OCI-M2 (cell line): Measurements from ENCODE around the gene RNU6-9.
A peak's percentile ranks its signal among the peaks of the same experiment; 100 is the strongest.
"Not testable (repeated sequence)": the region's sequence is repeated elsewhere in the genome, so short reads cannot be mapped to it uniquely, and the experiment has no call there.

ENCODE experiments used
- DNase-seq: peaks from one replicate; lab custom pipeline; 2025; ENCODE audit not compliant: unreplicated experiment; lab: John Stamatoyannopoulos, UW

RNU6-9 gene

DNA sequence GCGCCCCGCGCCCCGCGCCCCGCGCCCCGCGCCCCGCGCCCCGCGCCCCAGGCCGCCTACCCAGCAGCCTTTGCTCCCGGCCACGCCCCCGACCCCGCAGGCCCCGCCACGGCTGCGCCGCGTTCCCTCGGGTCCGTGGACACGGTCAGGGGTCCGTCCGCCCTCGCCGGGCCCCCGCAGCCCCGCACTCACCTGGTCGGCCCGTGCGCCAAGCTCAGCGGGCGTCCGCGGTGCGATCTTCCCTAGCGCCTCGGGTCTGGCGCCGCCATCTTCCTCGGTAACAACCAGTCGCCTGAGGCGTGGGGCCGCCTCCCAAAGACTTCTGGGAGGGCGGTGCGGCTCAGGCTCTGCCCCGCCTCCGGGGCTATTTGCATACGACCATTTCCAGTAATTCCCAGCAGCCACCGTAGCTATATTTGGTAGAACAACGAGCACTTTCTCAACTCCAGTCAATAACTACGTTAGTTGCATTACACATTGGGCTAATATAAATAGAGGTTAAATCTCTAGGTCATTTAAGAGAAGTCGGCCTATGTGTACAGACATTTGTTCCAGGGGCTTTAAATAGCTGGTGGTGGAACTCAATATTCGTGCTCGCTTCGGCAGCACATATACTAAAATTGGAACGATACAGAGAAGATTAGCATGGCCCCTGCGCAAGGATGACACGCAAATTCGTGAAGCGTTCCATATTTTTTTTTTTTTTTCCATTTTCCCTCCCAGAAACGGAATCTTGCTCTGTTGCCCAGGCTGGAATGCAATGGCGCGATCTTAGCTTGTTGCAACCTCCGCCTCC lies at the start of gene RNU6-9, which contains the start of gene MED16:
RNU6-9 (plus strand) TSS at position 591 of the 796 bp plus-strand sequence.
MED16 (minus strand) TSS at position 294 of the 796 bp plus-strand sequence. CDS start 2,056 bp downstream, outside the sequence.
- DNase-seq = peak; percentile 66

DNA sequence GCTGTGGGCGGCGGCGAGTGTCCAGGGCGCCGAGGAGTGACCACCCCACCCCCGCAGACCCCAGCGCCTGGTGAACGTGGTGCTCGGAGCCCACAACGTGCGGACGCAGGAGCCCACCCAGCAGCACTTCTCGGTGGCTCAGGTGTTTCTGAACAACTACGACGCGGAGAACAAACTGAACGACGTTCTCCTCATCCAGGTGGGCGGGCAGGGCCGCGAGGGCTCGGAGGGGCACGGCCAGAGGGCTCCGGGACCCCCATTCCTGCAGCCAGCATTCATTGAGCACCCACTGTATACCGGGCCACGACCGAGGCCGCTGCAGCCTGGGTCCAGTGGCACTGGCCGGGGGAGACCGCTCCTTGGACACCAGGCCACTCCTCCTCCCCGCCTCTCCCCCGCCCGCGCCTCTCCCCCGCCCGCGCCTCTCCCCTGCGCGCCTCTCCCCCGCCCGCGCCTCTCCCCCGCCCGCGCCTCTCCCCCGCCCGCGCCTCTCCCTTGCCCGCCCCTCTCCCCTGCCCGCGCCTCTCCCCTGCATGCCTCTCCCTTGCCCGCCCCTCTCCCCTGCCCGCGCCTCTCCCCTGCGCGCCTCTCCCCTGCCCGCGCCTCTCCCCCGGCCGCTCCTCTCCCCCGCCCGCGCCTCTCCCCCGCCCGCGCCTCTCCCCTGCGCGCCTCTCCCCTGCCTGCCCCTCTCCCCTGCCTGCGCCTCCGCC lies 49.3 kb upstream of the RNU6-9 start:
- DNase-seq = no peak

GRCh38 chr19:844546-844971 lies 48.7 kb upstream of the RNU6-9 start:
- DNase-seq = no peak

- no peak for DNase-seq
Measured at GRCh38 chr19:845707-846521, 47.4 kb upstream of the RNU6-9 start.

- no peak for DNase-seq
Measured at GRCh38 chr19:848386-848921, 44.8 kb upstream of the RNU6-9 start.

GRCh38 chr19:849195-849594 lies 44.1 kb upstream of the RNU6-9 start:
- DNase-seq = not testable (repeated sequence)

- no peak for DNase-seq
Measured at GRCh38 chr19:850221-850978, 42.9 kb upstream of the RNU6-9 start.

DNA sequence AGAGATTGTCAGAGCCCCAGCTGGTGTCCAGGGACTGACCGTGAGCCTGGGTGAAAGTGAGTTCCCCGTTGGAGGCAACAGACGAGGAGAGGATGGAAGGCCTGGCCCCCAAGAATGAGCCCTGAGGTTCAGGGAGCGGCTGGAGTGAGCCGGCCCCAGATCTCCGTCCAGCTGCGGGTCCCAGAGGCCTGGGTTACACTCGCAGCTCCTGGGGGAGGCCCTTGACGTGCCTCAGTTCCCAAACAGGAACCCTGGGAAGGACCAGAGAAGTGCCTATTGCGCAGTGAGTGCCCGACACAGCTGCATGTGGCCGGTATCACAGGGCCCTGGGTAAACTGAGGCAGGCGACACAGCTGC lies 42.3 kb upstream of the RNU6-9 start:
- DNase-seq = no peak

- DNase-seq = no peak
Measured at GRCh38 chr19:852136-853013, 40.9 kb upstream of the RNU6-9 start, which contains the start of gene ELANE. TSS of gene ELANE (plus strand) at chr19:852303. CDS start at chr19:852329, 26 bp downstream.

DNA sequence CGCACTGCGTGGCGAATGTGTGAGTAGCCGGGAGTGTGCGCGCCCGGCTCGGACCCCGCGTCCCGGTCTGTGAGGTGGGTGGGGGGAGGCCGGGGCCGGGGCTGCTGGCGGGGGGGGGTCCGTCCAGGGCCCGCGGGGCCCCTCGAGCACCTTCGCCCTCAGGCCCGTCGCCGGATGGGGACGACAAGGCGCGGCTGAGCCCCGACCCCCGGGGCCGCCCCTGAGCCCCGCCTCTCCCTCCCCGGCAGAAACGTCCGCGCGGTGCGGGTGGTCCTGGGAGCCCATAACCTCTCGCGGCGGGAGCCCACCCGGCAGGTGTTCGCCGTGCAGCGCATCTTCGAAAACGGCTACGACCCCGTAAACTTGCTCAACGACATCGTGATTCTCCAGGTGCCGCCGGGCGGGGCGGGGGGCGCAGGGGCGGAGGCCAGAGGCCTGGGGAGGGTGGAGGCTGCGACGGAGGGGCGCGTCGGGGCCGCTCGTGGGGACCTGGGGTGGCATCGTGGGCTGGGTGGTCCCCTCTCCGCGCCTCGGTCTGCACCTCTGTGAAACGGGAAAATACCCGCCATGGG lies 40.2 kb upstream of the RNU6-9 start:
- DNase-seq = no peak

- not testable (repeated sequence) for DNase-seq
Measured at GRCh38 chr19:853614-854220, 39.6 kb upstream of the RNU6-9 start.

DNA sequence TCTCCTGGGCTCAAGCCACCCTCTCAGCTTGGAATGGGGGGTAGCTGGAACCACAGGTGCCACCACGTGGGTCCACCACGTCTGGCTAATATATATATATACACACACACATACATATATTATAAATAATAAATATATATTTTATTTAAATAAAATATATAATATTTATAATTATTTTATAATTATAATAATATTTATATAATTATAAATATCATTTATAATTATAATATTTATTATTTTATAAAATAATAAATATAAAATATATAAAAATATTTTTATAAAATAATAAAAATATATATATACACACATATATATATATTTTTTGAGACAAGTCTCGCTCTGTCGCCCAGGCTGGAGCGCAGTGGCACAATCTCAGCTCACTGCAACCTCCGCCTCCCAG lies 38.7 kb upstream of the RNU6-9 start:
- DNase-seq = no peak

GRCh38 chr19:855142-855541 lies 38.1 kb upstream of the RNU6-9 start:
- DNase-seq = no peak

DNA sequence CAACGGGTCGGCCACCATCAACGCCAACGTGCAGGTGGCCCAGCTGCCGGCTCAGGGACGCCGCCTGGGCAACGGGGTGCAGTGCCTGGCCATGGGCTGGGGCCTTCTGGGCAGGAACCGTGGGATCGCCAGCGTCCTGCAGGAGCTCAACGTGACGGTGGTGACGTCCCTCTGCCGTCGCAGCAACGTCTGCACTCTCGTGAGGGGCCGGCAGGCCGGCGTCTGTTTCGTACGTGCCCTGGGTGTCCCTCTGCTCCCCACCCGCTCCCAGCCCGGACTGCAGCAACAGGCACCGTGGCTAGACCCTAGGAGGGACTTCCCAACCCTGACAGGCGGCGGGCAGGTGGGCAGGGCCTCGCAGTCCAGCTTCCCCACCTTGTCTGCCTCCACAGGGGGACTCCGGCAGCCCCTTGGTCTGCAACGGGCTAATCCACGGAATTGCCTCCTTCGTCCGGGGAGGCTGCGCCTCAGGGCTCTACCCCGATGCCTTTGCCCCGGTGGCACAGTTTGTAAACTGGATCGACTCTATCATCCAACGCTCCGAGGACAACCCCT lies 37.6 kb upstream of the RNU6-9 start:
- no peak for DNase-seq

GRCh38 chr19:858284-858683 lies 35.0 kb upstream of the RNU6-9 start:
- no peak for DNase-seq

DNA sequence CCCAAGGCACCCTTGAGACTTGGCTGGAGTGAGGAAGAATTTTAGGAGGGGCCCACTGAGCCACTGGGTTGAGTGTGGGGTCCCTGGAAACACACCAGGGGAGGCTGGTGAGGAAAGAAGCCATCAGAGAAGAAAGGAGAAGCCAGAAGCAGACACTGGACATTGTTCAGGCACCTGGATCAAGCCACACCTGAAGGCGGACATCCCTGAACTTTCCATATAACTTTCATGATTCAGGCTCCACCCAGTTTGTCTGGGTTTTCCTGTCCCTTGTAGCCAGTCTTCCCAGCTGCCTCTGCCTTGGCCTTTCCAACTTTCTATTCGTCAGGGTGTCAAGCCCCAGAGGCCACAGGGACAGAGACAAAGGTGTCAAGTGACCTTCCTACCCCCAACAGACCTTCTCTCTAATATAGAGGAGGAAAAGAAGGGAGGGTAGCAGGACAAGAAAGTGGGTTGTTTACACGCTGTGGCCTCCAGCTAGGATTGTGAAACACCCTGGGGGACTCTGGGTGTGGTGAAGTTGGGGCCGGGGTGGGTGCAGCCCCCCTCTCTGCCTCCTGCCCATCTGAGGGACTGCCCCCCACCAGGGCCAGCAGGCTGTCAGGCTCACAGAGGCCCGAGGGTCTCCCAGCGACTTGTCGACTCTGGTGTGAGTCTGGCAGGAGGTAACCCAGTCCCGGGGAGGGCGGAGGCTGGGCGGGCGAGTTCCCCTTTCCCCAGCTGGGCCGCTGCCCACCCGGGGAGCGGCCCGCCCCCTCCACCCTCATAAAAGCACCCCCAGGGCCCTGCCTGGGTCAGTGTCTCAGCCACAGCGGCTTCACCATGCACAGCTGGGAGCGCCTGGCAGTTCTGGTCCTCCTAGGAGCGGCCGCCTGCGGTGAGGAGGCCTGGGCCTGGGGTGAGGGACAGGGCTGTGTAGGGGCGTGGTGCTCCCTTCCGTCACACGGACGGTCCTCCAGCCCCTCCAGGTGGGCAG lies 34.1 kb upstream of the RNU6-9 start, which contains the start of gene CFD:
CFD (plus strand) TSS at position 797 of the 976 bp plus-strand sequence; CDS start at position 823, 26 bp downstream.
- DNase-seq = no peak
